Measurements from ENCODE around the gene CARS2. TPM values are rescaled to one million over a fixed set of nuclear protein-coding genes. Genes with fewer than 3 reads are reported as not detected.

CARS2 gene
- total RNA-seq, 1 experiment from 2014 or later: 70.9 TPM

- no peak overlapping the region for H3K27ac ChIP-seq (ENCODE audit: low read length)
- no peaks in the 10 kb centered on the region for H3K9me3 ChIP-seq (ENCODE audit: low read length)
- H3K79me2 ChIP-seq (ENCODE audit: low read length): no peaks in the 10 kb centered on the region
- H3K36me3 ChIP-seq (ENCODE audit: low read depth, low read length): peaks cover 17% of the 10 kb centered on the region; the same call in 1 of the 2 replicates
- no peak overlapping the region for H3K4me2 ChIP-seq (ENCODE audit: low read length)
- no peaks in the 10 kb centered on the region for H3K27me3 ChIP-seq (ENCODE audit: low read length)
- intact Hi-C loops (cut with micrococcal nuclease): loop anchor here (1.0 kb wide), 1 partner anchor 137 kb away; no protein-coding TSS in a partner anchor
- H3F3A ChIP-seq (ENCODE audit: low read length, unreplicated experiment): no peaks in the 10 kb centered on the region
- no peaks in the 10 kb centered on the region for H3K4me1 ChIP-seq (ENCODE audit: insufficient read depth, low read length)
- H3K9me2 ChIP-seq (replicated peaks; ENCODE audit: low read length): no peaks in the 10 kb centered on the region
- no peaks in the 10 kb centered on the region for H4K20me1 ChIP-seq (ENCODE audit: low read length)
- ATAC-seq (no peak), DNase-seq (no peak)
- H3K4me3 ChIP-seq (ENCODE audit: low read length): no peak overlapping the region
- no peak overlapping the region for H2AFZ ChIP-seq (ENCODE audit: low read length)
- no TSS peak for BruUV-seq (replicated peaks)
- ChIA-PET POLR2A (ENCODE audit: unreplicated experiment) (no interaction called here), CTCF (interaction anchor here (0.6 to 1.4 kb wide), 2 partner anchors 16 to 187 kb away, joined by 3 read pairs; no protein-coding TSS in a partner anchor)
- H3K9ac ChIP-seq (ENCODE audit: low read length): no peak overlapping the region
- TF ChIP-seq EZH2phosphoT487 (IDR thresholded peaks at IDR 0.05; ENCODE audit: borderline replicate concordance, low read length) (no peak), CTCF (conservative IDR thresholded peaks at IDR 0.05; ENCODE audit: low read depth, low read length) (no peak), EZH2 (IDR thresholded peaks at IDR 0.05; ENCODE audit: low read length, unreplicated experiment) (no peak)
These were observed 23.2 kb downstream of the CARS2 start for GRCh38 chr13:110682746-110683145.

GRCh38 chr13:110681868-110682550 lies 23.9 kb downstream of the CARS2 start:
- BruUV-seq (replicated peaks): no TSS peak
- POLR2A ChIA-PET (ENCODE audit: unreplicated experiment): no interaction called here
- DNase-seq (no peak), ATAC-seq (no peak)
- H3K27me3 ChIP-seq (ENCODE audit: low read length): no peaks in the 10 kb centered on the region
- no peaks in the 10 kb centered on the region for H3K9me3 ChIP-seq (ENCODE audit: low read length)
- H2AFZ ChIP-seq (ENCODE audit: low read length): no peak overlapping the region
- no peak overlapping the region for H3K9ac ChIP-seq (ENCODE audit: low read length)
- intact Hi-C loops (cut with micrococcal nuclease): no loop called here
- no peaks in the 10 kb centered on the region for H3K9me2 ChIP-seq (replicated peaks; ENCODE audit: low read length)
- no peaks in the 10 kb centered on the region for H4K20me1 ChIP-seq (ENCODE audit: low read length)
- no peaks in the 10 kb centered on the region for H3F3A ChIP-seq (ENCODE audit: low read length, unreplicated experiment)
- no peak overlapping the region for H3K4me2 ChIP-seq (ENCODE audit: low read length)
- CTCF ChIA-PET: no interaction called here
- no peaks in the 10 kb centered on the region for H3K4me1 ChIP-seq (ENCODE audit: insufficient read depth, low read length)
- H3K36me3 ChIP-seq (ENCODE audit: low read depth, low read length): peaks cover 17% of the 10 kb centered on the region; the same call in 1 of the 2 replicates
- H3K4me3 ChIP-seq (ENCODE audit: low read length): no peak overlapping the region
- no peak overlapping the region for H3K27ac ChIP-seq (ENCODE audit: low read length)
- no peaks in the 10 kb centered on the region for H3K79me2 ChIP-seq (ENCODE audit: low read length)
- TF ChIP-seq CTCF (conservative IDR thresholded peaks at IDR 0.05; ENCODE audit: low read depth, low read length) (no peak), EZH2 (IDR thresholded peaks at IDR 0.05; ENCODE audit: low read length, unreplicated experiment) (no peak)

- no peaks in the 10 kb centered on the region for H3F3A ChIP-seq (ENCODE audit: low read length, unreplicated experiment)
- H3K9ac ChIP-seq (ENCODE audit: low read length): no peak overlapping the region
- H4K20me1 ChIP-seq (ENCODE audit: low read length): no peaks in the 10 kb centered on the region
- H3K9me3 ChIP-seq (ENCODE audit: low read length): no peaks in the 10 kb centered on the region
- H3K27ac ChIP-seq (ENCODE audit: low read length): no peak overlapping the region
- H3K36me3 ChIP-seq (ENCODE audit: low read depth, low read length): peaks cover 17% of the 10 kb centered on the region
- no peak overlapping the region for H3K4me2 ChIP-seq (ENCODE audit: low read length)
- CTCF ChIA-PET: interaction anchor here (0.8 kb wide), 1 partner anchor 36 kb away, joined by 3 read pairs; no protein-coding TSS in a partner anchor
- TF ChIP-seq CTCF (conservative IDR thresholded peaks at IDR 0.05; ENCODE audit: low read depth, low read length): peak; percentile 50
- TF ChIP-seq EZH2phosphoT487 (IDR thresholded peaks at IDR 0.05; ENCODE audit: borderline replicate concordance, low read length): no peak
- TF ChIP-seq EZH2 (IDR thresholded peaks at IDR 0.05; ENCODE audit: low read length, unreplicated experiment): no peak
- intact Hi-C loops (cut with micrococcal nuclease): no loop called here
- no peaks in the 10 kb centered on the region for H3K27me3 ChIP-seq (ENCODE audit: low read length)
- no peaks in the 10 kb centered on the region for H3K79me2 ChIP-seq (ENCODE audit: low read length)
- DNase-seq (peak; percentile 26), ATAC-seq (peak; percentile 55)
- H2AFZ ChIP-seq (ENCODE audit: low read length): no peak overlapping the region
- no peaks in the 10 kb centered on the region for H3K4me1 ChIP-seq (ENCODE audit: insufficient read depth, low read length)
- POLR2A ChIA-PET (ENCODE audit: unreplicated experiment): no interaction called here
- H3K4me3 ChIP-seq (ENCODE audit: low read length): no peak overlapping the region
- no TSS peak for BruUV-seq (replicated peaks)
- H3K9me2 ChIP-seq (replicated peaks; ENCODE audit: low read length): no peaks in the 10 kb centered on the region
These were observed 25.1 kb downstream of the CARS2 start for GRCh38 chr13:110680852-110681251.
